GF-D8 (cell line): ENCODE results near the gene DYNC2I2.
"Not testable (repeated sequence)": the region's sequence is repeated elsewhere in the genome, so short reads cannot be mapped to it uniquely, and the experiment has no call there.

Source experiments
- DNase-seq: peaks from one replicate; lab custom pipeline; 2025; lab: John Stamatoyannopoulos, UW

DYNC2I2 gene

DNA sequence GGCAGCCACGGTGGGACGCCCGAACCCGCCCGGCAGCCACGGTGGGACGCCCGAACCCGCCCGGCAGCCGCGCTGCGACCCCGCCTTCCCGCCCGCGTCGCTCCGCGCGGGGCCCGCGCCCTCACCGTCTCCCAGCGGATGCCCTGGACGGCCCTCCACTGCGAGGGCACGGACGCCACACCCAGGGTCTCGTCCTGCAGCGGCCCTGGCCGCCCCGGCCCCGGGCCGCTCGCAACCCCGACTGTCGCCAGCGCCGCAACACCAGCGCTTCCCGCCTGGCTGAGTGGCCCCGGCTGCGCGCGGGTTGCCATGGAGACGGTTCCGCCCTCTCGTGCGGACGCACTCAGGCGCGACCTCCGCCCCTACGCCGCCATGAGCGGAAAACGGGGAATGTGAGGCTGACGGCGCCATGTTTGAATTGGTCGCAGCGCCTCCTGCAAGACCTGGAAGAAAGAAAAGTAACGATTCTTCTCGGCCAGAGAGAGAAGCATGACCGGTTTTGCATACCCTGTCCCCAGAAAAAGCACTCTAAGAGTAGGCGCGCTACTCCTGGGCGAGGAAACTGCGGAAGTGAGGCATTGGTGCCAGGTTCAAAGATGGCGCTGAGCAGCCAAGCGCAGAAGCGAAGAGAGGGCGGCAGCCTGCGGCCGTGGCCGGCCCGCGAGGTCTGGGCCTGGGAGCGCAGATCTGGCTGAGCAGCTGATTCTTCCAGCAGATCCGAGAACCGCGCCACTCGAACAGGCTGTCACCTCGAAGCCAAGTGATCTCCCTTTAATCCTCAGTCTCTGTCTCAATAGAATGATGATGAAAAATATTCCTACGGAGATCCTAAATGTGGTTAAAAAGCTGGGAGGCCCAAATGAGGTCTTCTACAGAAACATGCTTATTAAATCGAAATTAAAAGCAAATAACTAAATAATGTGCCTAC, at the start of gene DYNC2I2:
TSS of gene DYNC2I2 (minus strand) at position 432 of the 928 bp plus-strand sequence. CDS start at position 311, 121 bp downstream.
- peak; percentile 72 for DNase-seq

DNA sequence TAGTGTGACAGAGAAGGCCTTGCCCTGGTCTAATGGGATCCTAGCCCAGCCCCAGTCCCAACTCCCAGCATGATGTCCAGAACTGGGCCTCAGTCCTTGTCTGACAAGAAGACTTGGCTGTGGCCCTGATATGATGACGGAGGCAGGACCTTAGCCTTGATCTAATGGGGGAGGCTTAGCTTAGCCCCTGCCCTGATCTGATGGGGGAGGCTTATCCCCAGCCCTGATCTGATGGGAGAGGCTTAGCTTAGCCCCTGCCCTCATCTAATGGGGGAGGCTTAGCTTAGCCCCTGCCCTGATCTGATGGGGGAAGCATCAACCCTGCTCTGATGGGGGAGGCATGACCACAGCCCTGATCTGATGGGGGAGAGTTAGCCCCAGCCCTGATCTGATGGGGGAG, 49.4 kb upstream of the DYNC2I2 start:
- DNase-seq: no peak

DNA sequence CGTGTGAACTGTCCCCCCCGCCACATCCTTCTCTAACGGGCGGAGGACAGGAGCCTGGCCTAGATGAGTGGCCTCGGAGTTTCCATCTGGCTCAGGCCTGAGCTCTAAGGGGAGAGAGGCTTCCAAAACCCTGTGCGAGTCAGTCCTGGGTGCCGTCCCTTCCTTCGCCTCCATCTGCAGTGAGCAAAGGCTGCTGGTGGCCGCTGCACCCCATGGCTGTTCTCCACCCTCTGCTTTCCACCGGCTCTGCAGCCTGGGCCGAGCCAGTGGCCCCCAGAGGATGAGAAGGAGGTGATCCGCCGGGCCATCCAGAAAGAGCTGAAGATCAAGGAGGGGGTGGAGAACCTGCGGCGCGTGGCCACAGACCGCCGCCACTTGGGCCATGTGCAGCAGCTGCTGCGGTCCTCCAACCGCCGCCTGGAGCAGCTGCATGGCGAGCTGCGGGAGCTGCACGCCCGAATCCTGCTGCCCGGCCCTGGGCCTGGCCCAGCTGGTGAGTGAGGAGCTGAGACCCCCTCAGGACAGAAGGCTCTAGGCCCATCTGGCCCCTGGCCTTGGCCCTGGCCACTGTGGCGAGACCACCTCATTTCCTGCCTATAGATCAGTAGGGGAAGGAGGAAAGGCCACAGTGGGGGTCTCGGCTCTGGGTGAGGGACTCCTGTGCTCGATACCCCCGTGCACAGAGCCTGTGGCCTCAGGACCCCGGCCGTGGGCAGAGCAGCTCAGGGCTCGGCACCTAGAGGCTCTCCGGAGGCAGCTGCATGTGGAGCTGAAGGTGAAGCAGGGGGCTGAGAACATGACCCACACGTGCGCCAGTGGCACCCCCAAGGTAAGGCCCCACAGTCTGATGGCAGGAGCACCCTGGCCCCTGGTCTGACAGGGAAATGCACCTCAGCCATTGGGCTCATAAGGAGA, 48.7 kb upstream of the DYNC2I2 start:
- no peak for DNase-seq

DNA sequence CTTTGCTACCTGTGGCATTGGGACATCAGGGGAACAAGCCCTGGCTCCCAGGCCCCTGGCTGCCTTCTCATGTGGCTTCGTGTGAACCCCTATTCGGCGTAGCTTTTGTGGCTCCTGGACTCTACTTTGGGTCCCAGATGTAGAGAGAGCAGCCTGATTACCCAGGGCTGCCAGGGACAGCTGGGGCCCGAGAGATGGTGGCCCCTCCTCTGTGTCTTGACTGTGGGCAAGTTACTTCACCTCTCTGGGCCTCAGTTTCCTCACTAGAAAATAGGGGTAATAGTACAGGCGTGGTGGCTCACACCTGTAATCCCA, 47.7 kb upstream of the DYNC2I2 start:
- DNase-seq: no peak

DNA sequence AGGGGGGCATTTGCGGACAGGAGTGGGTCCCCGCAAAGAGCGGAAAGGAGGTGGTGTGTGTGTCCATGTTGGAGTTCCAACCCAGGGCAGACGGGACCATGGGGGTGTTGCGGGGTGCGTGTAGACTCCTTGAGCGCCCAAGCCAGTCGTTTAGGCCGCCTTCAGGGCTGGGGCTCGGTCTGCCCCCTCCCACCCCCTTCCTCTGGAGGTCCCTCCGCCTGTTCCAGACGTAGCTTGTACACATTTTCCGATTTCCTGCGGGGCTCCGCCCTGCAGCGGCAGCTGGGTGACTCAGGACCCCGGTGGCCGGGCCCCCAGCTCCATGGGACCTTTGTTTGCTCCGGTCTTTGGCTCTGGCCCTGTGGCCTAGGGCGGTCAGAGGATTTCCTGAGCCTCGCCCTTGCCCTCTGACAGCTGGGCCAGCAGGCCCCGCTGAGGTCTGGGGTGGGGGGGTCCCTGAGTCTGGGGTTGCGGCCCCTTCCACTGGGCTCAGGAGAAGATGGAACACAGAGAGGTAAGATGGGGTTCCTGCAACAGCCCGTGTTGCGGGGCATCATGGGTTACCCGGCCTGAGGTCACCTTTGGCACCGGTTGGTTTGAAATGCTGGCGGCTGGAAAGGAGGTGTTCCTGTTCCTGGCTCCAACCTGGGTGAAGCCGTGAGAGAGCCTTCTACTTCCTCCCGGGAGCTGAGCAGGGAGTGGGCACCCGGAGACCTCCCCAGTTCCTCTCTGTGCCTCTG, 47.1 kb upstream of the DYNC2I2 start:
- no peak for DNase-seq

DNA sequence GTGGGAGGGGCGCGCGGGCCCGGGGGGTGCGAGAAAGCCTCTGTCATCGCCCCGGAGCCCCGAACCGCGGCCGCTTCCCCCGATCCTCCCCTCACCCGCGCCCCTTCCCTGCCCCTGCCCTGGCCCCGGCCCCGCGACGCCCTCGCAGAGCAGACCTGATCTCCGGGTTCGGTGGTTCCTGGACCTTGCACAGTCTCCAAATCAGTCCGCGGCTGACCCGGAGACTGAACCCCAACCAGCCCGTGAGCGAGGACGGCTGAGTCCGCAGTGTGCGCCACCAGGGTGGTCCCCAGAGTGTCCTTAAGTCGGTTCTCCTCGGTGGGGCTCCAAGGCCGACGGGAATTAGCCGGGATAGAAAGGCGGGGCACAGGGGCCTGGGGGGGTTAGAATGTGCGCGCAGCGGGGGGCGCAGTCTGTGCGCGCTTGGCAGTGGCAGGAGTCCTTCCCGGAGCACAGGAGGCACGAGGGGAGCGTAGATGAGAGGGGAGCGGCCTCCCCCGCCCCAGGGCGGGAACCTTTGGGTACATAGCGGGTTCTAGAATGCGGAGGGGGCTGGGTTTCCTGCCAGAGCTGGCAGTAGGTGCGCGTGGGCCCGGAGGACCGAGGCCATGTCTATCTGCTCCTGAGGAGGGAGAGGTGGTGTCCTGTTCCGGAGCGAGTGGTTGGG, 46.4 kb upstream of the DYNC2I2 start:
- no peak for DNase-seq

DNA sequence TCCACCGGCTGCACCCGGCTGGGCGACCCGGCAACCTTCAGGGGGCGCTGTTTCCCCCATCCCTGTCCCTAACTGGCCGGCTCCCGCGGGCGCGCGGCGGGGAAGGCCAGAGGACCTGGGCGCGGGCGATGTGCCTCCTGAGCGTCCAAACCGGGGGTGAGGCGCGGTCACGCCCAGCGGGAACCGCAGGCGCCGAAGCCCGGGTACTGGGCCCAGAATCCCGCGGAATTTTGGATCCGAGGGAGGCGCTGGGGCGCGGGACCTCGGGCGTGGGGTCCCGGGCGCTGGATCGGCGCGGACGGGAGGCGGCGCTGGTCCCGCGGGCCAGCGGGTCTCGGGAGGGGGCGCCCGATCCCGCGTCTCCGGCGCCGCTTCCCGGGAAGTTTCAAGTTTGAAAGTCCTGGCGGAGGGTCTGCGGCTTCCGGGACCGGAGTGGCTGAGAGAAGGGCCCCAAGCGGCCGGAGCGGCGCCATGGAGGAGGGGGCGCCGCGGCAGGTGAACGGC, 45.9 kb upstream of the DYNC2I2 start, which contains the start of gene PKN3:
TSS of gene PKN3 (plus strand) at position 59 of the 504 bp plus-strand sequence. CDS start at position 472, 413 bp downstream.
- DNase-seq: peak; percentile 45

DNA sequence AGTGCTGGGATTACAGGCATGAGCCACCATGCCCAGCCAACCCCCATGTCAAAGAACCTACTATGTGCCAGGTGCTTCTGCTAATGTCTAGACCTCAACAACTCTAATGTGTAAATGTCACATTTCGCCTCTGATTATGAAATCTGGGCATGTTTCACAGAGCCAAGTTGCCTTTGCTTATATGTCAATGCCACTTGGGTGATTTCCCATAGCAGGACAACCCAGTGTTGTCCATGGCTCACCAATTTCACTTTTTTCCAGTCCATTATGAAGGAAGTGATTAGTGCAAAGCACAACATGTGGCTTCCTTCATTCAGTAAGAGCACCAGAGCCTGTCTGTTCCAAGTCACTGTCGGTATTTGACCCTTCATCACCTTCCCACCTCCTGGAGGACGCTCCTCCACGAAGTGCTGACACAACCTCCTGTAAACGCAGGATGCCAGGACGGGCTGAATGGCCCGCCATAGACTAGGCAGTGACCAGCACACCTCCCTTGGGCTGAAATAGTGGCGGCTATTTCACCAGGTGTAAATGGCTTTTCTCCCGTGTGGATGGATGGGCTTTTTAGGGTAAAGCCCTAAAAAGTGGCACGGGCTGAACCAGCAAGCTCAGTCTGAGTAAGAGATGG, 44.7 kb upstream of the DYNC2I2 start:
- DNase-seq: no peak

DNA sequence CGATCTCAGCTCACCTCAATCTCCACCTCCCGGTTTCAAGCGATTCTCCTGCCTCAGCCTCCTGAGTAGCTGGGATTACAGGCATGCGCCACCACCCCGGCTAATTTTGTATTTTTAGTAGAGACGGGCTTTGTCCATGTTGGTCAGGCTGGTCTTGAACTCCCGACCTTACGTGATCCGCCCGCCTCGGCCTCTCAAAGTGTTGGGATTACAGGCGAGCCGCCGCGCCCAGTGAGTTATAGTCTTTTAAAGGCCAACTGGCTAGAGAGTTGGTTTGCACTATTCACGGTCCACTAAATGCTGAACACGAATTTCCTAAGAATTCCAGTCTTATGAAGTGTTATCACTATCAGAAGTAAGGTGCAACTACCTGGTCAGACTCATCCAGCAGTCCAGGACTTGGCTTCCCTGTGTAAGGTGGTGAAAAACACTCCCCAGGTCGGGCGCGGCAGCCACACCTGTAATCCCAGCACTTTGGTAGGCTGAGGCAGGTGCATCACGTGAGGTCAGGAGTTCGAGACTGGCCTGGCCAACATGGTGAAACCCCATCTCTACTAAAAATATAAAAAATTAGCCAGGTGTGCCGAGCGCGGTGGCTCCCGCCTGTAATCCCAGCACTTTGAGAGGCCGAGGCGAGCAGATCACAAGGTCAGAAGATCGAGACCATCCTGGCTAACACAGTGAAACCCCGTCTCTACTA, 42.6 kb upstream of the DYNC2I2 start:
- DNase-seq: not testable (repeated sequence)

DNA sequence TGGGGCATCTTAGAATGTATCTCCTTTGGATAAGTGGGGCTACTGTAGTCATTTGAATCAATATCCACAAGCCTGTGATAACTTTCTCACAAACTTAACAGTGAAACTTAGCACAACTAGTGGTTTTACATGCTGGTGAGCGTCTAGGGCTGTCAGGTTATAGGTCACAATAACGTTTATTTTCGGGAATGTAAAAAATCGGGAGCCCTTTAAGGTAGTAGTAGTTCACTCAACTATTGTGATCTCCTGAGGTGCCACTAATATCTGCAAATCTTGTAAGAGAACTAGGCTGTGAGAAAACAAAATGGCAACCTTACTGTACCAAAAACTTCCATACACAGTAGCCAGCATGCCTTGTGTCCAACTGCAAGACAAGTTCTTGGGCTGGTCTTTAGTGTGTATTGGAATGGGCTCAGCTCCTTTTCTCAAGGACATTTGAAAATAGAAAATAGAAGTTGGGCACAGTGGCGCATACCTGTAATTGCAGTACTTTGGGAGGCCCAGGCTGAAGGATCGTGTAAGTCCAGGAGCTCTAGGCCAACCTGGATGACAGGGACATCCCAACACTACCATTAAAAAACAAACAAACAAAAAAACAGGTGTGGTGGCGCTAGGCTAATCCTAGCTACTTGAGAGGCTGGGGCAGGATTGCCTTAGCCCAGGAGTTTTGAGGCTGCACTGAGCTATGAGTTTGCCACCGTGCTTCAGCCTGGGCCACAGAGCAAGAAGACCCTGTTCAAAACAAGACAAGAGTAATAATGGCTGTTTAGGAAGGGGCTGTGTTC, 40.5 kb upstream of the DYNC2I2 start:
- DNase-seq: no peak

DNA sequence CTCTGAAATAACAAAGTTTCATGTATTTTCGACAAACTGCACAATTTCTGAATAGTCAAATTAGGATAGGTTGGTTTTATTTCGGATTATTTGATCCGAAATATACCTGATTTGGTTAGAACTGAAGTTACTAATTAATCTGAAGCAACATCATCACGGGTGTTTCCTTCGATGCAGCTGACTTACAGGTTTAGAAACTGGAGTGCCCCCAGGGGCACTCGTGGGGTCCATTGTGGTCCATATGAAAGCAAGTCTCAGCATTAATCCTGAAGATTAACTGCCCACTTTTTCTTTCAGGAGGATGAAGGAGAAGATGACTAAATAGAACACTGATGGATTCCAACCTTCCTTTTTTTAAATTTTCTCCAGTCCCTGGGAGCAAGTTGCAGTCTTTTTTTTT, 37.7 kb upstream of the DYNC2I2 start:
- DNase-seq: no peak

DNA sequence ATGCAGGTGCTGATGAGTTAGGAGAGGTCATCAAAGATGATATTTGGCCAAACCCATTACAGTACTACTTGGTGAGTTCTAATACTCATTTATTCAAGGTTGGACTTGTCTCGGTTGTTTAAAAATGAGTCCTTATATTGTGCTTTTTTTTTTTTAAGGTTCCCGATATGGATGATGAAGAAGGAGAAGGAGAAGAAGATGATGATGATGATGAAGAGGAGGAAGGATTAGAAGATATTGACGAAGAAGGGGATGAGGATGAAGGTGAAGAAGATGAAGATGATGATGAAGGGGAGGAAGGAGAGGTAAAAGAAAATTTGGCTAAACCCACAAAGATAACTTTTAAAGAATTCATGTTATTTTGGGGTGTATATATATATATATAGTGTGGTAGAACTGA, 37.1 kb upstream of the DYNC2I2 start:
- DNase-seq: not testable (repeated sequence)

DNA sequence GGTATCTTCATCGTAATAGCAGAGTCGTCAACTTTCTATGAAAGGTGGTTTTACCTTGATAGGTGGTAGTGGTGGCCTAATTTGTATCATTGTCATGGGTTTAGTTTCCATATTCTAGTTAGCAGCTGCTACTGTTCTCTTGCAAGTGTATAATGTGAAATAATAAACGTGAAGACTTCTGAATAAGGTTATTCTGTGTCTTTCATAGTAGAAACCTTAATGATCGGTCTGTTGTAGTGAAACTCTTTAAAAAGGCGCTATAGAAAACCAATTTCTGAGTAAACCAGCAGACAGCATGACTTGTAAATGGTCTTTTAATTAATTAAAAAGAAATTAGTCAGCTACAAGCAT, 34.0 kb upstream of the DYNC2I2 start:
- no peak for DNase-seq

DNA sequence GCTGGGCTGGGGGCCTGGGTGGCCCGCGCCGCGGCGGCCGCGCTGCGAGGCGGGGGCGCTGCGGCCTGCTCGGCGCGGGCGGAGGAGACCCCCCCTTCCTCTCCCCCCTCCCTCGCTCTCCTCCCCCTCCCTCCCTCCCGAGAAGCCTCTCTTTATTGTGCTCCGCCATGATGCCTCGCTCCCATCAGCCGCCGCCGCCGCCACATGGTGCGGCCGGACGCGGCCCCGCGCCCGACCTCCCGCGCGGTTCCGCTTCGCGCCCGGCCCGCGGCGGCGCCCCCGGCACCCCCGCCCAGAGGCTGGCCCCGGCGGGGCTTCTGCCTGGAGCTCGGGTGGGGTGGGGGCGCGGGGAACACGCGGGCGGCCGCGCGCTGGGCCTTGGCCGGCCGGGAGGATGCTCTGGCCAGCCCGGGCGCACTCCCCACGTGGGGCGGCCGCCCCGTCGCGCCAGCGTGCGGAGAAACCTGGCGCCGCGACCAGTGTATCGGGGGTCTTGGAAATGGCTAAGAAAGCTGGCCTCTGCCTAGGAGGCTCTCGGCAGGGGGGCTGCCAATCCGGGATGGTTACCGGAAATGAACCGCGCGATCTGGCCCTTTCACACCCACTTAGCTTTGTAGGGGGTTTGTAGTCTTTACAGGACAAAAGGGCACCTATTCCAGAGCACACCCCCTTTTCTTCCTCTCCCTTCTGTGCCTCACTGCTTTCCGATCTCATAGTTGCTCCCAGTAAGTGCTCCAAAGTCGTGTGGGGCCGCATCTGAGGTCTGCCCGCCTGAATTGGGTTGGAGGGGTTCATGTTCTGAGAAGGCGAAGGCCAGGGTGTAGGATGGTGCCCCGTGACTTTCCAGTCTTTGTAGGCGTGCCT, 33.4 kb upstream of the DYNC2I2 start:
- no peak for DNase-seq

DNA sequence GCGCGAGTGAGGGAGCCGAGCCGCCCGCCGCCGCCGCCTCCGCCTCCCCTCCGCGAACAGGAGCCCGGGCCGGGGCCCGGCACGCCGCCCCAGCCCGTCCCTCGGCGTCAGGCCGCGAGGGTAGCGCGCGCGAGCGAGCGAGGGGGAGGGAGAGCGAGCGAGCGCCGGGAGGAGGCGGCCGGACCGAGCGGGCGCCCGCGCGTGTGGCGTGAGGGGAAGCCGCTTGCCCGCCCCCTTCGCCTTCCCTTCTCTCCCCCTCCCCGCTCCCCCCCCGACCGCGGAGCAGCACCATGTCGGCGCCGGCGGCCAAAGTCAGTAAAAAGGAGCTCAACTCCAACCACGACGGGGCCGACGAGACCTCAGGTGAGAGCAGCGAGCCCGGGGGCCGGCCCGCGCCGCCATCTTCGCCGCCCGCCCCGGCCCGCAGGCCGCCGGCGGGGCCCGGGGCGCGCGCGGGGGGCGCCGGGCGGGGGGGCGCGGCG, 32.7 kb upstream of the DYNC2I2 start:
- DNase-seq: no peak

DNA sequence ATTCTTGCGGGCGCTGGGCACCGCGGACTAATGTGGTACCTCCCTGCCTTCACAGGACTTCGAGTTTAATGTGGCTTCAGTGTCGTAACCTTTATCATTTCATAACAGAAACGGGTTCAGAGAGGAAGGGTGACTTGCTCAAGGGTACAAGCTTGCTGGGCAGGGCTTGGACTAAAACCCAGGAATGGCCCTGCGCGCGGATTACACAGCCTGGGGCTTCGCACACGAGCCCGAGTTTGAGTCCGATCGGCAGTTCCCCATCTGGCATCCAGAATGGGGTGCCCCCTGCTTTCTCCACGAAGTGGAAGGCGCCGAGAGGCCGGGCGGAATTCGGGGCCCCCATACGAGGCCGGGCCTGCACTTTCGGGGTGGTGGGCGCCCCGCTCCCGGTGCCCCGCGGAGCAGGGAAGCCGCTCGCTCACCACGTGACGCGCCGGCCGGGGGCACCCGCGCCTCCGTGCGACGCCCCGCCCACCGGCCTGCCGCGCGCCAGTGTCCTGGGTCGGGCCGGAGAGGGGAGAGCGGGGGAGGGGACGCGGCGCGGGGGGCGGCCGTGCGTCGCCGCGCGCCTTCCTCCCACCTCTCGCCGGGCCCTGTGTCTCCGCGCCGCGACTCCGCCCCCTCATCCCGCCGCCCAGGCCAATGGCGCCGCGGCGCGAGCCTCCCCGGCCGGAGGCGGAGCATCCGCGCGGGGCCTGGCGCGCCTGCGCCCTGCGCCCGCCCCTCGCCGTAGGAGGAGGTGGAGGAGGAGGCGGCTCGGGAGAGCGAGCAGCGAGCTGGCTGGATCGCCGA, 32.0 kb upstream of the DYNC2I2 start, which contains the start of gene SET:
TSS of gene SET (plus strand) at position 722 of the 792 bp plus-strand sequence. CDS start 361 bp downstream, outside the sequence.
- peak; percentile 83 for DNase-seq

DNA sequence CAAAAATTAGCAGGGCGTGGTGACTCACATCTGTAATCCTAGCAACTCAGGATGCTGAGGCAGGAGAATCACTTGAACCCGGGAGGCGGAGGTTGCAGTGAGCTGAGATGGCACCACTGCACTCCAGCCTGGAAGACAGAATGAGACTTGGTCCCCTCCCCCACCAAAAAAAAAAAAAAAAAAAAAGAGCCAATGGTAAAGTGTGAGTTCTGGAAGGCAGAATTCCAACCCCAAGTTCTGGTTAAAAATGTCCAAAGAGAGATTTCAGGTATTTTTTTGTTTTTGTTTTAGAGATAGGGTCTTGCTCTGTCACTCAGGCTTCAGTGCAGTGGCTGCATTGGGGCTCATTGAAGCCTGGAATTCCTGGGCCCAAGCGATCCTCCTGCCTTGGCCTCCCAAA, 30.8 kb upstream of the DYNC2I2 start:
- no peak for DNase-seq
